Measurements from ENCODE around the gene MAP7.
"Not testable (repeated sequence)": the region's sequence is repeated elsewhere in the genome, so short reads cannot be mapped to it uniquely, and the experiment has no call there.

MAP7 gene

DNA sequence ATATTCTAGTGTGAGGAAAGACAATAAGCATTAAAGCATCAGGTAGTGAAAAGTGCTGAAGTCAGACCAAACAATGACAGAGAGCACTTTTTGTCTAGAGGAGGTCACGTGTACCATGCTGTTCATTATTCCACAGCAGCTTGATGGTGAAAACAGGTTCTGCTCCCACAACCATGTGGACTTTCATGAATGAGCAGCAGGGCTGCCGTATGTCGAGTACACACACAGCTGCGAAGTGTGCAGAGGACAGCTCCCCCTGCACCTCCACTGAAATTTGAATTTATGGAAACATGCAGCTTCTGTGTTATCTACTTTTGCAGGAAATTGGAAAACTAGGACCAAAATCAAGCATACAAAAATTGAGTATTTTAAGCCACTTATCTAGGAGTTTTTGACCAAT lies 85.3 kb downstream of the MAP7 start:
- no peak for DNase-seq

DNA sequence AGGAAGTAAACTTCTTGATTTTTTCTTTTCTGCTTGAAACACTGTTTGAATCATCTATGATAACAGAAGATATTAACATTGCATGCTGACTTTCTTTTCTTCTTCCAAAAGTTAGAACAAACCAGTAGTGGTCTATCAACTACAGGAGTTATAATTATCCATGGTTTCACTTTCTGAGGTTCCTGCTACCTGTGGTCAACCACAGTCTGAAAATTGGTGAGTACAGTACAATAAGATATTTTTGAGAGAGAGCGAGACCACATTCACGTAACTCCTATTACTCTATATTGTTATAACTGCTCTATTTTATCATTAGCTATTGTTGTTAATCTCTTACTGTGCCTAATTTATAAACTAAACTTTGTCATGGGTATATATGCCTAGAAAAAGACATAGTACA lies 86.1 kb downstream of the MAP7 start:
- DNase-seq, result no peak

GRCh38 chr6:136463743-136464142 lies 86.5 kb downstream of the MAP7 start:
- DNase-seq, result no peak

GRCh38 chr6:136446579-136447187 lies 103.5 kb downstream of the MAP7 start:
- no peak for DNase-seq

- DNase-seq, result no peak
Observed at GRCh38 chr6:136446145-136446544, 104.1 kb downstream of the MAP7 start.

GRCh38 chr6:136445063-136445462 lies 105.2 kb downstream of the MAP7 start:
- DNase-seq, result no peak

- no peak for DNase-seq
Observed at GRCh38 chr6:136440203-136440602, 110.0 kb downstream of the MAP7 start.

GRCh38 chr6:136439514-136440190 lies 110.6 kb downstream of the MAP7 start:
- DNase-seq, result no peak

- DNase-seq, result no peak
Observed at GRCh38 chr6:136438441-136438840, 111.8 kb downstream of the MAP7 start.

GRCh38 chr6:136437246-136437645 lies 113.0 kb downstream of the MAP7 start:
- no peak for DNase-seq

GRCh38 chr6:136435101-136435500 lies 115.1 kb downstream of the MAP7 start:
- no peak for DNase-seq

DNA sequence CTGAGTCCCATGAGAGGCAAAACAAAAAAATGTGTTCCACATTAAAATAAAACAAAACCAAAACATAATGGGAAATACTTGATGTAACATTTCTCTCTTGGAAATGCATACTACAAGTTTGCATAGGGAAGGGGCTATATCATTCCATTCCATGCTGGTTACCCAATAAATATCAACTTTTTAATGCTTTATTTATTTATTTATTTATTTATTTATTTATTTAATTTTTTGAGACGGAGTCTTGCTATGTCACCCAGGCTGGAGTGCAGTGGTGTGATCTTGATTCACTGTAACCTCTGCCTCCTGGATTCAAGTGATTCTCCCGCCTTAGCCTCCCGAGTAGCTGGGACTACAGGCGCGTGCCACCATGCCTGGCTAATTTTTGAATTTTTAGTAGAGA lies 118.9 kb downstream of the MAP7 start:
- not testable (repeated sequence) for DNase-seq

- DNase-seq, result no peak
Observed at GRCh38 chr6:136429264-136430065, 120.8 kb downstream of the MAP7 start.

GRCh38 chr6:136427378-136427717 lies 122.9 kb downstream of the MAP7 start:
- DNase-seq, result no peak

DNA sequence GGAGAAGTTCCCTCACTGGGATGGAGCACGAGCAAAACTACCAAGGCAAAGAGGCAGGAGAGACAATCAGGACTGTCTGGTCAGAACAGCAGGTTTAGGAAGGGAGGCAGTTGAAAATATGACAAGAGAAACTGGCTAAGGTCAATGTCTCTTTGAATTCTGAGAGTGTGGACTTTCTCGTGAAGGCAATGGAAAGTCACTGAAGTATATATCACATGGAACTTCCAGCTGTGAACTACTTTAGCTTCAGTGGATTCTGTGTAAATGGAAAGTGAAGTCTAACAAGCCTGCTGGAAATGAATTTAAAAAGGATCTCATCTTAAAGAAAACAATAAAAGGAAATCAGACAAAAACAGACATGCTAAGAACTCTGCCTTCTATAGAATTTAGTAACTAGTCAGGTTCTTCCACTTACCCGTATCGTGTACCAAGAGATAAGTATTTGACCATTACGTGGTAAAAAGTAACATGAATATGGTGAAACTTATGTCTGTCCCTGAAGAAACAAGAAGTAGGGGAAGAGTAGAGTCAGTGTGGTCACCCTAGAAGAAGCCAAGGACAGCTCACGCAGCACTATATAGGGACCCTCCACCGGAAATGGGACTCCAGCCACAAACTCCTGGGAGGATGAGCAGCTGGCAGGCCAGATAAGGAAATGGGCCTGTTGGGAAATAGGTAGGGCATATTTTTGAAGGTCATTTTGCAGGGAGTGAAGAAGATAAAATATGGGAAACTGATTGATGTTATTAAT lies 123.4 kb downstream of the MAP7 start:
- DNase-seq, result no peak

GRCh38 chr6:136425793-136426192 lies 124.4 kb downstream of the MAP7 start:
- DNase-seq, result no peak

GRCh38 chr6:136424901-136425300 lies 125.3 kb downstream of the MAP7 start:
- DNase-seq, result no peak

DNA sequence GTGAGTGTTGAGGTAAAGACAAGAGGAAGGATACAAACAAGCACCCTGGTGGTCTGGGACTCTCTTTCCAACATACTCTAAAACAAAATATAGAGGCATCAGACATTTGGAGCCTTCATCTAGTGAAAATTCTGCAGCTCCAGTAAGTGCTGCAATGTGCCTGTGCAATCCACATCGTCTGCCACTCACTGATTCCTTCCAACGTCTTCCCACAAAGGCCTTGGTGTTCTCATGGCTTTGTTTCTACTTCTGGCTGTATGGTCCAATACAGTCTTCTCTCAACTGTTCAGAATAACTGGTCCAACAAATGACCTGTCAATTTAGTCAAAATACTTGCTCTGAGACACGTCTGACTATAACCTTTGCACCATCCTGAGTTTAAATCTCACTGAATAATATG lies 125.8 kb downstream of the MAP7 start:
- DNase-seq, result no peak

- DNase-seq, result no peak
Observed at GRCh38 chr6:136421537-136422158, 128.6 kb downstream of the MAP7 start.

GRCh38 chr6:136420853-136421252 lies 129.4 kb downstream of the MAP7 start:
- DNase-seq, result no peak

DNA sequence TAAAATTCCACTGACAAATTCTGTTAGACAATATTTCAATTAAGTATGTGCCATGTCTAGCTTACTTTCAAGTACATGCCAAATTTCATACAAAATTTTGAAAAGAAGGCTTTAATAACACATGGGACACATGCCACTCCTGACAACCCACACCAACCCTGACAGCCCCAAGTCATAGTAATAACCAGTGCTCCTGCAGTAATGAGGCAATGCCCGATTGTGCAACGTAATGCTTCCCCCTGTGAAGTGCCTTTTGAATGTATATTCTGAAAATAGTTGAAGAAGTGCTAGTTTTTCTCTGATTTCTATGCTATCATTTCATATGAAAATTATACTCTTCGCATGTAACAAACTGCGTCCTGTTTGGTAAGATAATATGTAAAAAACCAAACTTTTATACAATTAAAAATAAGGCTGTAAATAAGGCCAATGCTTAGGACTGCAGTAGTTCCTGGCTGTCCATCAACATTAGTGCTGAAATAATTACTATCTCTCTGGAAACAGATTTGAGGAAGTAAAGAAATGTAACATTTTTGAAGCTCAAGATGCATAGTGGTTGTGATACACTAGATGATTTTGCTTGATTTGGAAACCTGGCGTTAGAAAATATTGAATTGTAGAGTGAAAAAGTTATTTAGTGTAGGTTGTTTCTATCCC lies 134.7 kb downstream of the MAP7 start:
- no peak for DNase-seq

GRCh38 chr6:136412410-136412809 lies 137.8 kb downstream of the MAP7 start:
- DNase-seq, result no peak
